GM12874 (cell line): ENCODE data around the gene AFAP1.

ENCODE experiments used
- TF ChIP-seq, protein P1 (sequence below): IDR thresholded peaks from 2 replicates; pipeline ENCODE4 v1.5.1; 2011; ENCODE audit warnings: low read depth, mild to moderate bottlenecking, control low read depth, low read length, moderate library complexity; ENCODE audit not compliant: insufficient read depth

AFAP1 gene

GRCh38 chr4:7943211-7943610 lies 3.5 kb upstream of the AFAP1 start:
- TF ChIP-seq, protein P1, sequence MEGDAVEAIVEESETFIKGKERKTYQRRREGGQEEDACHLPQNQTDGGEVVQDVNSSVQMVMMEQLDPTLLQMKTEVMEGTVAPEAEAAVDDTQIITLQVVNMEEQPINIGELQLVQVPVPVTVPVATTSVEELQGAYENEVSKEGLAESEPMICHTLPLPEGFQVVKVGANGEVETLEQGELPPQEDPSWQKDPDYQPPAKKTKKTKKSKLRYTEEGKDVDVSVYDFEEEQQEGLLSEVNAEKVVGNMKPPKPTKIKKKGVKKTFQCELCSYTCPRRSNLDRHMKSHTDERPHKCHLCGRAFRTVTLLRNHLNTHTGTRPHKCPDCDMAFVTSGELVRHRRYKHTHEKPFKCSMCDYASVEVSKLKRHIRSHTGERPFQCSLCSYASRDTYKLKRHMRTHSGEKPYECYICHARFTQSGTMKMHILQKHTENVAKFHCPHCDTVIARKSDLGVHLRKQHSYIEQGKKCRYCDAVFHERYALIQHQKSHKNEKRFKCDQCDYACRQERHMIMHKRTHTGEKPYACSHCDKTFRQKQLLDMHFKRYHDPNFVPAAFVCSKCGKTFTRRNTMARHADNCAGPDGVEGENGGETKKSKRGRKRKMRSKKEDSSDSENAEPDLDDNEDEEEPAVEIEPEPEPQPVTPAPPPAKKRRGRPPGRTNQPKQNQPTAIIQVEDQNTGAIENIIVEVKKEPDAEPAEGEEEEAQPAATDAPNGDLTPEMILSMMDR = no peak

- TF ChIP-seq, protein P1 = no peak
Measured at GRCh38 chr4:7941965-7942496, 2.4 kb upstream of the AFAP1 start.

DNA sequence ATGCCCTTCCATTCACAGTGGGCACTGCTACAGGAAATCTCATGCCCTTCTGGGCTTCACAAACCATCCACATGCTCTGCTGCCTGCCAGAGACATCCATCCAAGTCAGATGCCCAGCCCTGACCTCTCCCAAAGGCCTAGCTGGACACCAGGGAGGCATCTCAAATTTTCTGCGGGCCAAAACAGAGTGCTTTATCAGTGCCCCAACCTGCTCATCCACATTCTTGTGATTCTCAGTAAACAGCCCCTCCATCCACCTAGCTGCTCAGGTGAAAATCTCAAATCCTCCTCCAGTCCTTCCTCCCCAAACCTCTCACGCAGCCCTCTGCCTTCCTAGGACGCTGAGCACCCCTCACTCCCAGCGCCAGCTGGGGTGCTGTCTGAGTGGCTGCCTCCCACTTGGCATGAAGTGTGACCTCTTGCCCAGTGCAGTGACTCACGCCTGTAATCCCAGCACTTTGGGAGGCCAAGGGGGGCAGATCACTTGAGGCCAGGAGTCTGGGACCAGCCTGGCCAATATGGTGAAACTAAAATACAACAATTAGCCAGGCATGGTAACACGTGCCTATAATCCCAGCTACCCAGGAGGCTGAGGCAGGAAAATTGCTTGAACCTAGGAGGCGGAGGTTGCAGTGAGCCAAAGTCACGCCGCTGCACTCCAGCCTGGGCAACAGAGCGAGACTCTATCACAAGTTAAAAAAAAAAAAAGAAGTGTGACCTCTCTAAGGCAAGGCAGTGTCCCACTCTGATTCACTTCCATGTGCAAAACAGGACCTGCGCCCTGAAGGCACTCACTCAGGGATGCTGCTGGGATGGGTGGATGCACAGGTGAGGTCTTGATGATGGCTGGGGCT lies 1.7 kb upstream of the AFAP1 start:
- TF ChIP-seq, protein P1 = no peak

DNA sequence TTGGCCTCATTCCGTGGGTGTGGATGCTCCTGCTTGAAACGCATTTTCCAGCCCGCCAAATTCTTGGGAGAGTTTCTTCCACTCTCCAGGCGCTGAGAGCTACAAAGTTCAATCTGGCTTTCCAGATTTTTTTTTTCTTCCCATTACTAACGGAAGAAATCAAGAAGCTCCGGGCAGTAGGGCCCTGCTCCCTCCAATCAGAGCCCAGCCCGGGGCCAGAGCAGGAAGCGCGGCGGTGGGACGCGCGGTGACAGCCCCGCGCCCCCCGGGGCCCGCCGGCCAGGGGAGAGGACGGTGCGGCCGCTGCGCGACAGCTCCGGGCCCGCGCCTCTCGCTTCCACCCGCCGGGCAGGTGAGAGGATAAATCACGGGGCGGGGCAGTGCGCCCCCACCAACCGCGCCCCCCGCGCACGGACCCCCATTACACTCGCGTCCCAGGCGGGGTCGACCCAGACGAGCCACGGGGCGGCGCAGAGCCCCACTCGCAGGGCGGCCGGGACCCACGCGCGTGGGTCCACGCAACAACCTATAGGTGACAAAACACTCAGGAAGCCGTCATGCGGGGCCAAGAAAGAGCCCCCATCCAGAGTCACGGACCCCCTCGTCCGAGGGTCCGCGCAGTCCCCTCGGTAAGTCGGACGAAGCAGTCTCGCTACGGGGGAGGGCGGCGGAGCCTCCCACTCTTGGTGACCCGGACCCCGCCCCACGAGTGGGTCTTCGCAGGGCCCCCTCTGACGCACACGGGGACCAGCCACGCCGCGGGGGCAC lies 868 bp downstream of the AFAP1 start:
- TF ChIP-seq, protein P1 = no peak

- TF ChIP-seq, protein P1 = no peak
Measured at GRCh38 chr4:7938266-7938608, 1.4 kb downstream of the AFAP1 start.

DNA sequence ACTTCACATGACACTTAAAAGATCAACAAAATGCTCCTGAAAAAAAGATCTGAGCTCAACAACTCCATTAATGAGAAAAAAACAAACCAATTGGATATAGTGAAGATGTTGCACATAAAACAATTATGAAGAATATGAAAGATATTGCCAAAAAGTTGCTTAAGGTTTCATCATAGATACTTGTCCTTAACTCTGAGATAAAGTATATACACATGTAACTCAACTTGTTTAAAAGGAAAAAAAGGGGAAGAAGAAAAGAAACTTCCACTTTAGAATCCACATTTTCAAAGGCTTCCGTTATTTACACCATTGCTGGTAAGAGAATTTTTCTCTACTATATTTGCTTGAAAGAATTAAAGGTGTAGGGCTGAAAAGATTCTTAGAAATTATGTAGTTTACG lies 2.7 kb downstream of the AFAP1 start:
- TF ChIP-seq, protein P1 = no peak
